GM19035 (cell line): Measurements from ENCODE around the gene GTF2F1.
A peak's percentile ranks its signal among the peaks of the same experiment; 100 is the strongest.
"Not testable (repeated sequence)": the region's sequence is repeated elsewhere in the genome, so short reads cannot be mapped to it uniquely, and the experiment has no call there.

Experiments used
- ATAC-seq: cut with Tn5 transposase; IDR thresholded peaks from one replicate; pipeline ENCODE4 v1.9.1; 2021; ENCODE audit not compliant: unreplicated experiment

The GTF2F1 gene

DNA sequence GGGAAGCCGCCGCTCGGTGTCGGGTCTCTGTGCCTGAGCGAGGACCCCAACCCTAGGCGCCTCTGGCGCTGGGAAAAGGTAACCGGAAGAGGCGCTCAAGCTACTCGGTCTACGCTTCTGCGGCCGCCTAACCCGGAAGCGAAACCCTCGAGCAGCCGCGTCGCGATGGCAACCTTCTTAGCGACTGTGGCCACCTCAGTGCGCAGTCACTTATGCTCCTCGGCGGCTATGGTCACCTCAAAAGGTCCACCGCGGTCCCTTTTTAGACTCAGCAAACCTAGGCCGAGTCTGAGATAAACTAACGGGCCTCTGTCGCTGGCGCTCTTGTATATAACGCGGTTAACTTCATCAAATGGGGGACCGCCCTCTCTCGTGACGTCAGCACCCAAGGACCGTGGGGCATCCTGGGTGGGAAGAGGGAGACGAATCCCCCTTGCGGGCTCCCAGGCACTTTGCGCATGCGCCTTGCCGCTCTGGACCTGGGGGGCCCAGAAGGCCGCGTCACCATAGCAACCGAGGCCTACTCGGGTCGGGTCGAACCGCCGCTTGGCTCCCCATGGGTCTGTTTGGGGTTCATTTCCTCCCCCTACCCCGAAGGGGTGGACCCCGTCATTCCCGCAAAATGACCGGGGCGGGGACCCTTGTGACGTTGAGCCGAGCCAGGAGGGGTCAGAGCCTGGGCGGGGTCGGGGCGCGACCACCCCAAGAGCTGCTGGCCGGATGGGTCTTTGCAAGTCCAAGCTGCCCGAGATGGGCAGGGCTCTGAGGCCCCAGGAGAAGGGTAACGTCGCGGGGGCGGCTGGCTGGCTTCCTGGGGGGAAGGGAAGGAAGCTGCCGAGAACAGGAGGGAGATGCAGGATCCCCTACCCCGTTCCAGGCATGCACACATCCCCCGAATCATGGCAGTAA is at the start of gene GTF2F1:
TSS of gene GTF2F1 (minus strand) at position 91 of the 909 bp plus-strand sequence. CDS start 169 bp downstream, outside the sequence.
- ATAC-seq: peak; percentile 85

GRCh38 chr19:6442087-6442688 is 49.2 kb upstream of the GTF2F1 start:
- ATAC-seq: no peak

DNA sequence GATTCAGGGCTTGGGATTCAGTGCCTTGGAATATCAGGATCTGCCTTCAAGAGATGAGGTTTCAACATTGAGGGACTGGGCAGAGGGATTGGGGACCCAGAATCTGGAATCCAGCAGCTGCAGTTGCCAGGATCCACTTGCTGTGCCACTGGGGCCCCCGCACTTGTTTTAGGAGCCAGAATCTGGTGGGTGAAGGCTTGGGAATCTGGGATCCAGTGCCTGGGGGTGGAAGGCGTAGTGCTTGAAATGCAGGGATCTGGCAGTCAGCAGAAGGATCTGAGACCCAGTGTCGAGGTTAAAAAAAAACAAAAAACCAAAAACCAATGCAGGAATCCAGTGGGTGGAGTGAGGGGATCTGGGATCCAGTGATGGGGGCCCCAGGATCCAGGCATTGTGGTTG is 47.9 kb upstream of the GTF2F1 start:
- no peak for ATAC-seq

GRCh38 chr19:6439743-6440142 is 46.8 kb upstream of the GTF2F1 start:
- ATAC-seq: no peak

DNA sequence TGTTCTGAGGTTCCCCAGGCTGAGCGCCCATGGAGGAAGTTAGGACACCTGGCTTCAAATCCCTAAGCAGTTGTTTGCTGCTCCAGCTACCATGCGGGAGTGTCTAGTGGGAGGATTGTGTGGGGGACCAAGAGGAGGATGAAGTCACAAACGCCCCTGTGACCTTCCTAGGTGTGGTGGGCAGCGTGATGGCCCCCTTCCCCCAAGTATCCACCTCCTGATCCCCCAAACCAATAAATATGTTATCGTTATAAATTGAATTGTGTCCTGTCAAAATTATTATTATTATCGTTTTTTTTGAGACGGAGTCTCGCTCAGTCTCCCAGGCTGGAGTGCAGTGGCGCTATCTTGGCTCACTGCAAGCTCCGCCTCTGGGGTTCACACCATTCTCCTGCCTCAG is 40.7 kb upstream of the GTF2F1 start, which contains the start of gene SLC25A41:
TSS of gene SLC25A41 (minus strand) at position 101 of the 400 bp plus-strand sequence. CDS start at position 31, 70 bp downstream.
- no peak for ATAC-seq

DNA sequence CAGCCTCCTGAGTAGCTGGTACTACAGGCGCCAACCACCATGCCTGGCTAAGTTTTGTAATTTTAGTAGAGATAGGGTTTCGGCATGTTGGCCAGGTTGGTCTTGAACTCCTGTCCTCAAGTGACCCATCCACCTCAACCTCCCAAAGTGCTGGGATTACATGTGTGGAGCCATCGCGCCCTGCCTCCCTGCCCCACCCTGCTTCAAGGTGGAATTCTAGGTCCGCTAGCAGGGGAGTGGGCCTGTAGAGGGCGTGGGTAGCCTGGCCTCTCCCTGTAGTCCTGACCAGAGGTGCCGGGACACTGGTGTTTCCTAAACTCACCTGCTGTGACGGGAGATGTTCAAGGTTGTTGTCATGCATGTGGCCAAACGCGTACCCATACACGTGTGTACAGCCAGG is 40.2 kb upstream of the GTF2F1 start:
- no peak for ATAC-seq

DNA sequence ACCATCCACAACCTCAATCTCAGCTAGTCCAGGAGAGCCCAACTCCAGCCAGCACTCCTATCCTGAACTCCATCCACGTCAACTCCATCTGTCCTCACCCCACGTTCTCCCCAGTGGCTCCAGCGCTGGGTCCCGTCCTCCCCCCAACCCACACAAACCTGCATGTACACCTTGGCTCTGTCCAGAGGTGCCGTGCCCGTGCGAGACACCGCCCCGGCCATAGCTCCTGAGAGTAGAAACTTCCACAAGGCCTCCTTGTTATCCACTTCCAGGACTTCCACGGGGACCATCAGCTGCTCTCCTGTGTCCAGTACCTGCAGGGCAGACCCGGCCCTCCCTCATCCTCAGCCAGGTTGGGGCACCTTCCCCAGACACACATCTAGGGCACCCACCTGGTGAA is 38.9 kb upstream of the GTF2F1 start:
- ATAC-seq: no peak

DNA sequence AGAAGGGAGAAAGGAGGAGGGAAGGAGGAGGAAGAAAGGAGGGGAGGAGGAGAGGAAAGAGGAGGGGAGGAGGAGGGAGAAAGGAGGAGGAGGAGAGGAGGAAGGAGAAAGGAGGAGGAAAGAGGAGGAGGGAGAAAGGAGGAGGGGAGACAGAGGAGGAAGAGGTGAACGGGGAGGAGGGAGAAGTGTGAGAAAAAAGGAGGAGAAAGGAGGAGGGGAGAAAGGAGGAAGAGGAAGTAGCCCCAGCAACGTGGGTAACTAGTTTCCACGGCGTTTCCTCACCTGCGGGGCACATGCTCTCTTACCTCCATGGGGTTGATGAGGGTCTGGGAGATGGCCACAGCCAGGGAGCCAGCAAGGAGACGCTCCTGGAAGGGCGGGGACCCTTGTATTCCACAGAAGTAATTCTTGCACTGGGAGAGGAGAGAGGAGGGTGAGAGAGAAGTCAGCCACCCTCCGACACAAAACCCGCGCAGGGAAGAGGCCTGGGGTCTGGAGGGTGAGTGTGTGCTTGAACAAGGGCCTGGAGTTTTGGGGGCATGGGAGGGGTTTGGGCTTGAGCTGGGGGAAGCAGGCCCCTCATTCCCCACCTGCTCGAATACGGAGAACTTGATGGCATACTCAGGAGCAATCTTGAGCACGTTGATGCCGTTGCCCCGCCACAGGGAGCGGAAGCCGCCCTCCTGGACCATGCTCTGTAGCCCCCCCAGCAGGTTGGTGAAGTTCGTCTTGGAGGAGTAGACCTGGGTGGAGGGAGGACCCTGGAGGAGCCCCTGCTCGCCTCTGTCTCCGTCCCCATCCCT is 36.7 kb upstream of the GTF2F1 start:
- ATAC-seq: no peak

DNA sequence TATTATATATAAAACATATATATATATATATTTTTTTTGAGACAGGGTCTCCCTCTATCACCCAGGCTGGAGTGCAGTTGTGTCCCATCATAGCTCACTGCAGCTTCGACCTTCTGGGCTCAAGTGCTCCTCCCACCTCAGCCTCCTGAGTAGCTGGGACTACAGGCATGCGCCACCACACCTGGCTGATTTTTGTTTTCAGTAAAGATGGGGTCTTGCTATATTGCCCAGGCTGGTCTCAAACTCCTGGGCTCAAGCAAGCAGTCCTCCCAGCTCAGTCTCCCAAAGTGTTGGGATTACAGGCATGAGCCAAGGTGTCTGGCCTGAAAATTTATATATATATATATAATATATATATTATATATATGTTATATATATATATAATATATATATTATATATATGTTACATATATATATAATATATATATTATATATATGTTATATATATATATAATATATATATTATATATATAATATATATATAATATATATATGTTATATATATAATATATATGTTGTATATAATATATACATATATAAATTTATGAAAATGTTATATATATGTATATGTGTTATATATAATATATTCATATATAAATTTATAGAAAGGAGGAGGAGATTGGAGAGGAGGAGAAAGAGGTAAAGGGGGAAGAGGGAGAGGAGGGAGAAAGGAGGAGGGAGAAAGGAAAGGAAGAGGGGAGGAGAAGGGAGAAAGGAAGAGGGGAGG is 35.9 kb upstream of the GTF2F1 start:
- ATAC-seq: not testable (repeated sequence)

DNA sequence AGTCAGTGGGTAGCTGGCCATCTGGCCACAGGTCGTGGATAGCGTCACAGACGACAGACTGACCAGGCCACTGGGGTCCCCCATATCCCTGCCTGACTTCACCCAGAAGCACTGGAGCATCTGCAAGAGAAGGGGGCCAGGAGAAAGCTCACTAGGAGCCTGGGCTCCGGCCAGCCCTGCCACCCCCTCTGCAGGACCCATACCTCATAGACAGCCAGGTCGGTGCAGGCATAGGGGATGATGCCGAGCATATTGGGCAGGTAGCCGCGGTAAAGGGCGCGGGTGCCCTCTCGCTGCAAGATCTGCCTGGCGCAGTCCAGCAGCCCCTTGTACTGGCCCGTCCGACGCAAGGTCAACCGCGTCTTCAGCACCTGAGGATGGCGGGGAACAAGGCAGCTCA is 34.2 kb upstream of the GTF2F1 start:
- ATAC-seq: no peak

DNA sequence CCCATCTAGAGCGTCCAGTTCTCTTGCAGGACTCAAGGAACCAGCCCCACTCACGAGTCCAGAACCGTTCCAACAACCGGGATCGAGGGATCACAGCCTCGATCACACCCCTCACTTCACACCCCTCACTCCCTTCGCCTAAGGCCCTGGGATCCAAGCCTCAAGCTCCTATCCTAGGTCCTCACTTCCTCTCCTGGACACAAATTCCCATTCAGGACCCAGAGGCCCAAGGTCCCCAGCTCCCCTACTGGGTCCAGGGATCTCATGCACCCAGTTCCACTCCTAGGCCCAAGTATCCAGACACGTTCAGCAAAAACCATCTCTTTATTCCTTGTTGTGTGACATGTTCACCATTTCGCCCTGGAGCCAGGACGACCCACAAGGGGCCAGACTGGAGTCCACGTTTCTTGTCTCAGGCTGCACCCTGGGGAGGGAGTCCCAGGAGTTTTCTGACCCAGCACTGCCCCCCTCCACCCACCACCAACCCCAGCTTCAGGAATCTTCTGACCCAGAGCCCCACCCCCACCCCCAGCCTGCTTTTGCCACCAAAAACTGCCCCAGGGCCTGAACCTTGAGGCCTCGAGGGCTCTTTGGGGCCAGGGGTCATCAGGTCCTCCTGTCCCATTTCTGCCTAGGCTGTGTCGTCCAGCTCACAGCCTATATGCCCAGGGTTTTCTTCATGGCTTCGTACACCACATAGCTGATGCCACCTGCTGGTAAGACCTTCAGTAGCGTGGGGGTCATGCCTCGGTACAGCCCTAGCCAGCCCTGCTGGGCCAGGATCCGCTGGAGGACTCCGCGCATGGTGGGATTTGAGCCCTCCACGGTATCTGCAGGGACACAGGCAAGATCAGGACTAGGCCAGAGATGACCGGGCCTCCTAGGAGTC is 33.0 kb upstream of the GTF2F1 start:
- no peak for ATAC-seq

- peak; percentile 89 for ATAC-seq
Measured at GRCh38 chr19:6424939-6425731, 32.2 kb upstream of the GTF2F1 start.

DNA sequence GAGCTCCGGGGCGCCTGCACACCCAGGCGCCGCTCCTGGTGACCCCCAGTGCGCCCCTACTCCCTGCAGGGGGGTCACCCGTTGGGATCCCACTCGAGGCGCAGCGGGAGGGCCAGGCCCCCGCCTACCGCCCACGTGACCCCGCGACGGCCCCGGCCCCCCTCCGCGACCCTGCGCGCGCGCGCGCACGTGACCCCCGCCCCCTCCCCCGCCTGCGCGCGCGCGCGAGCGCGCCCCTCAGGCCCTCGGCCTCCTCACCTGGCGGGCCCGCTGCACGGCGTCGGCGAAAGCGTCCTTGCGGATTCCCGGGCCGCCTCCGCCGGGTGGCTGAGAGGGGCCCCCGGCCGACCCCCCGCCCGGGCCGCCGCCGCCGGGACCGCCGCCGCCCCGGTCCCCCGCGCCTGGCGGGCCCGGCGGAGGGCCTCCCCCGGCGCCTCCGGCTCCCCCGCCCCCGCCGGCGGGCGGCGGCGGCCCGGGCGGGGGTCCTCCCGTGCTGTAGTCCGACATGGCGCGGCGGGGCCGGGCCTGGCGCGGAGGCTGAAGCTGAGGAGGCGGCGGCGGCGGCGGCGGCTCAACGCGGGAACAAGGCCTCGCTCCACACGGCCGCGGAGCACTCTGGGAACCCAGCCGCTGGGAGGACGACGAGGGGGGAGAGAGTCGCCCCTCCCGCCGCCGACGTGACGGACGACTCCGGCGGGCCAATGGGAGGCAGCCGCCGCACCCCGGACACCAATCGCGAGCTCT is 31.4 kb upstream of the GTF2F1 start, which contains the start of gene KHSRP:
TSS of gene KHSRP (minus strand) at position 617 of the 744 bp plus-strand sequence. CDS start at position 507, 110 bp downstream.
- ATAC-seq: no peak

GRCh38 chr19:6423499-6424194 is 30.7 kb upstream of the GTF2F1 start:
- ATAC-seq: no peak

DNA sequence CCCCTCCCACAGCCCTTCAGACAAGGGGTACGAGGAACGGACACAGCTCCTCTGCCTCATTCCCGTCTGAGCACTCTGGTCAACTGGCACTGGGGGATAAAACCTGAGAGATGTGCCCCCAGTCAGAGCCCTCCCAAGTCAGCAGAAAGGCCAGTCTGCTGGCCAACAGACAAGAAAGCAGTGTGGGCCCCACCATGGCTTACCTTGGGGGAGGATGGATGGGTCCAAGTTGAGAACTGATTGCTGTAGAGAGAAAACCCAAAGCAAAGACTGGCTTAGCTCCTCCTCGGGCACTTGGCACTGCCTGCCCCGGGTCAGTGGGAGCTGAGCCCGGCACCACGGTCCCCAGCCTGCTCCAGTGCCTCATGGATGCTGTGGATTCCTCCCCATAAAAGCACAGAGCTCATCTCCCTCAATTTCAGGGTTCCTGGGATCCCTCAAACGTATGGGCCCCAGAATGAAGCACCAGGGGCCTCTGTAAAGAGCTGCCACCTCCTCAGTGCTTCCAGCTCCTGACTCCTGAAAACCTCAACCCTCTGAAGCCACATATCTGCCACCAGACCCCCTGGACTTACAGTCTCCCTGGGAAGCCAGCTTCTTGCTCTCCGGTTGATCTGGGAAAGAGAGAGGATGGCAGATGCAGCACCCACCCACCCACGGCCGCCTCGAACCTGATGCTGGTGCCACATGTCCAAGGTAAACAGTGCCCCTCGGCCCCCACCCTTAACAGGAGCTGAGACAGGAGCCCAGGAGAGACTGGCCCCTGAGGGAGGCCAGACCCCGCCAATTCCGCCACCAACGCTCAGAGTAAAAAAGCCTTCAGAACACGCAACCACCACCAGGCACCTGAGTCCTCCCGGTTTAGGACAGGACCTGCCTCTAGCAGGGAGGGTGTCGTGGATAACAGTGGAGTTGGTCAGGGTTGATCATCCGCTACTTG is 28.4 kb upstream of the GTF2F1 start:
- ATAC-seq: no peak

DNA sequence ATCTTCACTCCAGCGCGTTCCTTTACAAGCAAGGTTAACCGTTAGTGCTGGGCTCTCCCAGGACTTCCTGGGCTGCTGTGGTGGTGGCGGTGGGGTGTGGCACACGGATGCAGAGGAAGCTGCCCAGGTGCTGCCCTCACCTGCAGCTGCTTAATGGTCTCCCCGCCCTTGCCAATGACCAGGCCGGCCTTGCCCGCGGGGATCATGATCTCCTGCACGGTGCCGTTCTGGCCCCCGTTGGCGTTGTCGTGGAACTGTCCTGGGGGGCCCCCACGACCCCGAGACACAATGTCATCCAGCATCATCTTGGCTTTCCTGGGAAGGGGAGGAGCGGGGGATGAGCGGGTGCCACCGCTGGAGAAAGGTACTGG is 25.6 kb upstream of the GTF2F1 start:
- no peak for ATAC-seq
